ENCODE measurements around the gene TSGA10.

DNA sequence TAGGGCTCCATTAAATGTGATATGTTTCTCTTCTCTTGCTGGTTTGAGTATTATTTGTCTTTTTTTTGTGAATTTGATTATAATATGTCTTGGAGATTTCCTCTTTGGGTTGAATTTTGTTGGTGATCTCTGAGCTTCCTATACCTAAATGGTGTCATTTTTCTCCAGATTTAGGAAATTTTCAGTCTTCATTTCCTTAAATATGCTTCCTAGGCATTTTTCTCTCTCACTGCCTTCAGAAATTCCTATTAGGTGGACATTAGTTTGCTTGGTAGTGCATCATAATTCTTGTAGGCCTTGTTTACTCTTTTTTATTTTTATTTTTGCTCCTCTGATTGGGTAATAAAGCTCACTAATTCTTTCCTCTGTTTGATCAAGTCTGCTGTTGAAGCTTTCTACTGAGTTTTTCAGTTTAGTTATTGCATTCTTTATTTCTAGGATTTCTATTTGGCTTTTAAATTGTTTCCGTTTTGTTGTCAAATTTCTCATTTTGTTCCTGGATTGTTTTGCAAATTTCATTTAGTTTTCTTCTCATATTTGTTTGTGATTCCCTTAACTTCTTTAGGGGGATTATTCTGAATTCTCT is 182.1 kb downstream of the TSGA10 start:
- TF ChIP-seq GATA3 (IDR thresholded peaks at IDR 0.05; ENCODE audit: low read depth, low read length) (no peak), GATA2 (IDR thresholded peaks at IDR 0.05; ENCODE audit: low read depth, low read length) (no peak)

Data from SH-SY5Y (cell line).